HepG2 (cell line): ENCODE data around the gene TAGLN2. TPM values are rescaled to one million over a fixed set of nuclear protein-coding genes. Genes with fewer than 3 reads are reported as not detected.

Experiments used
- ATAC-seq: fragments of 200-7000 bp; cut with Tn5 transposase; 3 replicates; pipeline ENCODE4 v1.9.1; 2020; ENCODE audit warnings: mild to moderate bottlenecking, moderate library complexity
- BruUV-seq: library from RNA; stranded (reverse); fragments of 400-500 nt; replicated peaks from 2 replicates; lab custom pipeline; 2021; lab: Mats Ljungman, UMichigan
- CTCF ChIA-PET: fragments of 300-600 bp; formaldehyde crosslinking; extraction: SDS; loops from one replicate; lab custom pipeline; 2021; ENCODE audit warnings: low total read pairs, inconsistent platforms, low intra/inter-chr PET ratio; lab: Yijun Ruan, JAX
- POLR2A ChIA-PET: fragments of 350-600 bp; sonication (Branson Sonifier 250); formaldehyde crosslinking; loops from one replicate; lab custom pipeline; 2020; ENCODE audit warnings: antibody characterized with exemption, inconsistent platforms; lab: Yijun Ruan, JAX
- DNase-seq: peaks from one replicate; pipeline ENCODE4 v3.0.0-alpha.2; 2015; ENCODE audit warnings: low spot score
- FAIRE-seq: peaks from 3 replicates; lab custom pipeline; 2011; peaks lifted over from hg19 to GRCh38; lab: Jason Lieb, UNC
- H2AFZ ChIP-seq: one replicate; pipeline ENCODE4 v1.6.1; 2011; ENCODE audit warnings: low read length, inconsistent platforms
- H3K27ac ChIP-seq: fragments of 300-600 bp; 3 replicates; pipeline ENCODE4 v1.8.0; 2011; ENCODE audit warnings: mixed run types, mild to moderate bottlenecking, mixed read lengths, low read length, inconsistent platforms; ENCODE audit not compliant: insufficient read depth; ENCODE audit errors: extremely low read length
- H3K27me3 ChIP-seq, 2 experiments: fragments of 200-600 bp in 1 of 2; 2 replicates in 1 of 2; 3 replicates in 1 of 2; pipeline versions ENCODE4 v1.6.0 to v1.8.0; 2011; ENCODE audit warnings: low read length in 2 of 2, mild to moderate bottlenecking in 2 of 2, moderate library complexity in 2 of 2, inconsistent platforms in 1 of 2; ENCODE audit not compliant: insufficient read depth in 2 of 2, control insufficient read depth in 1 of 2
- H3K36me3 ChIP-seq, 2 experiments: fragments of 200-600 bp in 1 of 2; replicated peaks in 1 of 2; 2 replicates in 1 of 2; 3 replicates in 1 of 2; pipeline versions ENCODE4 v1.5.1 to v1.8.0; 2011; ENCODE audit warnings: low read length in 2 of 2, inconsistent platforms in 1 of 2; ENCODE audit not compliant: insufficient read depth in 2 of 2, control insufficient read depth in 1 of 2
- H3K4me1 ChIP-seq: 2 replicates; pipeline ENCODE4 v1.5.1; 2012; ENCODE audit warnings: low read length, inconsistent platforms; ENCODE audit not compliant: insufficient read depth
- H3K4me2 ChIP-seq: 2 replicates; pipeline ENCODE4 v1.6.0; 2011; ENCODE audit warnings: low read depth, low read length, inconsistent platforms
- H3K4me3 ChIP-seq, 3 experiments: fragments of 200-600 bp in 1 of 3; sonication (generic), shearing (Covaris generic) in 1 of 3; replicated peaks in 1 of 3; 2 replicates each; pipeline ENCODE4 v1.5.1; 2011 to 2016; ENCODE audit warnings: low read length in 3 of 3, inconsistent platforms in 2 of 3, low read depth in 2 of 3, mild to moderate bottlenecking in 2 of 3, control low read depth in 1 of 3, mixed read lengths in 1 of 3; ENCODE audit not compliant: insufficient read depth in 1 of 3
- H3K79me2 ChIP-seq: one replicate; pipeline ENCODE4 v1.6.1; 2011; ENCODE audit warnings: low read length, inconsistent platforms; ENCODE audit not compliant: insufficient read depth
- H3K9ac ChIP-seq: 2 replicates; pipeline ENCODE4 v1.6.0; 2011; ENCODE audit warnings: mild to moderate bottlenecking, low read depth, low read length, inconsistent platforms; ENCODE audit not compliant: insufficient read depth
- H3K9me3 ChIP-seq: 2 replicates; pipeline ENCODE4 v1.5.1; 2012; ENCODE audit warnings: mild to moderate bottlenecking, low read length
- H4K20me1 ChIP-seq: 2 replicates; pipeline ENCODE4 v1.6.0; 2011; ENCODE audit warnings: inconsistent platforms, mild to moderate bottlenecking, low read length, moderate library complexity; ENCODE audit not compliant: insufficient read depth
- CENPX ChIP-seq: sonication (generic); formaldehyde crosslinking; IDR thresholded peaks from 2 replicates; pipeline ENCODE4 v1.9.0; 2021; ENCODE audit warnings: mild to moderate bottlenecking, missing genetic modification reagents, moderate library complexity
- HNF1B ChIP-seq: sonication (generic); formaldehyde crosslinking; IDR thresholded peaks from 2 replicates; pipeline ENCODE4 v1.5.1; 2020; ENCODE audit warnings: mild to moderate bottlenecking, moderate library complexity, missing genetic modification reagents
- IRF2 ChIP-seq: IDR thresholded peaks from 2 replicates; pipeline ENCODE4 v1.6.1; 2018; ENCODE audit warnings: missing genetic modification reagents, missing compliant biosample characterization
- KMT2B ChIP-seq: IDR thresholded peaks from 2 replicates; pipeline ENCODE4 v1.6.1; 2016; ENCODE audit warnings: missing genetic modification reagents, missing compliant biosample characterization
- MTF2 ChIP-seq: sonication (generic); formaldehyde crosslinking; IDR thresholded peaks from 2 replicates; pipeline ENCODE4 v1.5.0; 2020; ENCODE audit warnings: missing genetic modification reagents, borderline replicate concordance
- NBN ChIP-seq: fragments of 450-650 bp; conservative IDR thresholded peaks from 2 replicates; pipeline ENCODE4 v1.6.1; 2017
- TCF12 ChIP-seq, 2 experiments: fragments of 450-650 bp in 1 of 2; sonication (generic) in 1 of 2; formaldehyde crosslinking in 1 of 2; IDR thresholded peaks; 2 replicates each; pipeline versions ENCODE4 v1.6.1 to v1.8.0; 2017 to 2022; ENCODE audit warnings: antibody characterized with exemption in 1 of 2, mild to moderate bottlenecking in 1 of 2, missing genetic modification reagents in 1 of 2, moderate library complexity in 1 of 2
- ZNF282 ChIP-seq: fragments of 450-650 bp; IDR thresholded peaks from 2 replicates; pipeline ENCODE4 v1.6.1; 2018; ENCODE audit not compliant: partially characterized antibody
- ZNF333 ChIP-seq: sonication (generic); formaldehyde crosslinking; IDR thresholded peaks from 2 replicates; pipeline ENCODE4 v1.4.0; 2020; ENCODE audit warnings: mild to moderate bottlenecking, missing genetic modification reagents, borderline replicate concordance
- WGBS: methylation state at CpG from one replicate; pipeline ENCODE4 v1.1.6; 2017; ENCODE audit warnings: low lambda C conversion rate; 5-methylcytosine and 5-hydroxymethylcytosine counted together
- in situ Hi-C: cut with HindIII; loops from 2 replicates; pipeline ENCODE4 v1.10.0; 2017; ENCODE audit warnings: low pct_unique_long_range_greater_than_20kb; ENCODE audit not compliant: extremely low pct_ligation_motif_present
- intact Hi-C: fragments of 100-400 bp; cut with micrococcal nuclease; formaldehyde crosslinking; loops from one replicate; pipeline ENCODE4 v1.10.0; 2022; ENCODE audit not compliant: unreplicated experiment
- polyA plus RNA-seq, 8 experiments: library from polyadenylated mRNA; depleted of rRNA in 3 of 8; stranded (reverse) in 7 of 8; unstranded in 1 of 8; fragments of >200 nt; fragmentation: Illumina TruSeq in 4 of 8; extraction: Trizol in 4 of 8; gene quantifications; 2 replicates each; pipeline versions ENCODE4 v1.2.1 to v1.2.3, GENCODE V29; 2011 to 2016; ENCODE audit warnings: low read depth in 4 of 8, missing spikeins in 1 of 8, mixed read lengths in 1 of 8; ENCODE audit not compliant: insufficient read depth in 1 of 8
- total RNA-seq, 5 experiments: library from RNA; depleted of rRNA; stranded (reverse); fragments of >200 nt; fragmentation: Illumina TruSeq; extraction: Trizol; gene quantifications; 2 replicates each; pipeline ENCODE4 v1.2.3, GENCODE V29; 2016; ENCODE audit warnings: low read depth in 1 of 5
- TF ChIP-seq, protein P1 (sequence below): sonication (generic); formaldehyde crosslinking; IDR thresholded peaks from 2 replicates; pipeline ENCODE4 v1.4.0; 2020; ENCODE audit warnings: low read depth, mild to moderate bottlenecking, missing genetic modification reagents
- TF ChIP-seq, protein P2 (sequence below): sonication (generic); formaldehyde crosslinking; IDR thresholded peaks from 2 replicates; pipeline ENCODE4 v1.4.0; 2020; ENCODE audit warnings: missing genetic modification reagents

Gene TAGLN2
- total and polyA plus RNA-seq, 2 of the 13 experiments (the other 11 are each of a cell fraction or from before 2014, with no cell fraction given): 6.7 to 17.2 TPM

GRCh38 chr1:159915571-159916241 lies 9.6 kb downstream of the TAGLN2 start:
- BruUV-seq: no TSS peak
- Histone ChIP-seq H3K36me3 (no peaks in the 10 kb centered on the region), H3K9ac (no peak overlapping the region), H3K4me3 (no peak overlapping the region), H4K20me1 (no peaks in the 10 kb centered on the region), H3K4me2 (no peak overlapping the region), H3K79me2 (no peaks in the 10 kb centered on the region), H2AFZ (no peak overlapping the region), H3K27ac (no peak overlapping the region), H3K4me1 (peaks cover 4% of the 10 kb centered on the region), H3K9me3 (no peaks in the 10 kb centered on the region), H3K27me3 (no peaks in the 10 kb centered on the region)
- CTCF ChIA-PET: no interaction called here
- 31% methylated on average over 5 of the region's 5 CpGs for WGBS
- FAIRE-seq (no peak), ATAC-seq (no peak), DNase-seq (no peak)
- intact Hi-C loops (no loop called here), in situ Hi-C loops (no loop called here)
- POLR2A ChIA-PET: no interaction called here
- no peak for TF ChIP-seq TCF12 (IDR thresholded peaks at IDR 0.05)
- TF ChIP-seq TCF12 (CRISPR knock-in tag; IDR thresholded peaks at IDR 0.05): no peak
- TF ChIP-seq CENPX (CRISPR knock-in tag): no peak
- TF ChIP-seq ZNF282: no peak
- TF ChIP-seq, protein P1, sequence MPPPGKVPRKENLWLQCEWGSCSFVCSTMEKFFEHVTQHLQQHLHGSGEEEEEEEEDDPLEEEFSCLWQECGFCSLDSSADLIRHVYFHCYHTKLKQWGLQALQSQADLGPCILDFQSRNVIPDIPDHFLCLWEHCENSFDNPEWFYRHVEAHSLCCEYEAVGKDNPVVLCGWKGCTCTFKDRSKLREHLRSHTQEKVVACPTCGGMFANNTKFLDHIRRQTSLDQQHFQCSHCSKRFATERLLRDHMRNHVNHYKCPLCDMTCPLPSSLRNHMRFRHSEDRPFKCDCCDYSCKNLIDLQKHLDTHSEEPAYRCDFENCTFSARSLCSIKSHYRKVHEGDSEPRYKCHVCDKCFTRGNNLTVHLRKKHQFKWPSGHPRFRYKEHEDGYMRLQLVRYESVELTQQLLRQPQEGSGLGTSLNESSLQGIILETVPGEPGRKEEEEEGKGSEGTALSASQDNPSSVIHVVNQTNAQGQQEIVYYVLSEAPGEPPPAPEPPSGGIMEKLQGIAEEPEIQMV (CRISPR knock-in tag): no peak
- TF ChIP-seq ZNF333: no peak
- no peak for TF ChIP-seq IRF2 (CRISPR knock-in tag)
- no peak for TF ChIP-seq MTF2
- TF ChIP-seq, protein P2, sequence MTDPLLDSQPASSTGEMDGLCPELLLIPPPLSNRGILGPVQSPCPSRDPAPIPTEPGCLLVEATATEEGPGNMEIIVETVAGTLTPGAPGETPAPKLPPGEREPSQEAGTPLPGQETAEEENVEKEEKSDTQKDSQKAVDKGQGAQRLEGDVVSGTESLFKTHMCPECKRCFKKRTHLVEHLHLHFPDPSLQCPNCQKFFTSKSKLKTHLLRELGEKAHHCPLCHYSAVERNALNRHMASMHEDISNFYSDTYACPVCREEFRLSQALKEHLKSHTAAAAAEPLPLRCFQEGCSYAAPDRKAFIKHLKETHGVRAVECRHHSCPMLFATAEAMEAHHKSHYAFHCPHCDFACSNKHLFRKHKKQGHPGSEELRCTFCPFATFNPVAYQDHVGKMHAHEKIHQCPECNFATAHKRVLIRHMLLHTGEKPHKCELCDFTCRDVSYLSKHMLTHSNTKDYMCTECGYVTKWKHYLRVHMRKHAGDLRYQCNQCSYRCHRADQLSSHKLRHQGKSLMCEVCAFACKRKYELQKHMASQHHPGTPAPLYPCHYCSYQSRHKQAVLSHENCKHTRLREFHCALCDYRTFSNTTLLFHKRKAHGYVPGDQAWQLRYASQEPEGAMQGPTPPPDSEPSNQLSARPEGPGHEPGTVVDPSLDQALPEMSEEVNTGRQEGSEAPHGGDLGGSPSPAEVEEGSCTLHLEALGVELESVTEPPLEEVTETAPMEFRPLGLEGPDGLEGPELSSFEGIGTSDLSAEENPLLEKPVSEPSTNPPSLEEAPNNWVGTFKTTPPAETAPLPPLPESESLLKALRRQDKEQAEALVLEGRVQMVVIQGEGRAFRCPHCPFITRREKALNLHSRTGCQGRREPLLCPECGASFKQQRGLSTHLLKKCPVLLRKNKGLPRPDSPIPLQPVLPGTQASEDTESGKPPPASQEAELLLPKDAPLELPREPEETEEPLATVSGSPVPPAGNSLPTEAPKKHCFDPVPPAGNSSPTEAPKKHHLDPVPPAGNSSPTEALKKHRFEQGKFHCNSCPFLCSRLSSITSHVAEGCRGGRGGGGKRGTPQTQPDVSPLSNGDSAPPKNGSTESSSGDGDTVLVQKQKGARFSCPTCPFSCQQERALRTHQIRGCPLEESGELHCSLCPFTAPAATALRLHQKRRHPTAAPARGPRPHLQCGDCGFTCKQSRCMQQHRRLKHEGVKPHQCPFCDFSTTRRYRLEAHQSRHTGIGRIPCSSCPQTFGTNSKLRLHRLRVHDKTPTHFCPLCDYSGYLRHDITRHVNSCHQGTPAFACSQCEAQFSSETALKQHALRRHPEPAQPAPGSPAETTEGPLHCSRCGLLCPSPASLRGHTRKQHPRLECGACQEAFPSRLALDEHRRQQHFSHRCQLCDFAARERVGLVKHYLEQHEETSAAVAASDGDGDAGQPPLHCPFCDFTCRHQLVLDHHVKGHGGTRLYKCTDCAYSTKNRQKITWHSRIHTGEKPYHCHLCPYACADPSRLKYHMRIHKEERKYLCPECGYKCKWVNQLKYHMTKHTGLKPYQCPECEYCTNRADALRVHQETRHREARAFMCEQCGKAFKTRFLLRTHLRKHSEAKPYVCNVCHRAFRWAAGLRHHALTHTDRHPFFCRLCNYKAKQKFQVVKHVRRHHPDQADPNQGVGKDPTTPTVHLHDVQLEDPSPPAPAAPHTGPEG (CRISPR knock-in tag): no peak
- TF ChIP-seq HNF1B: no peak
- TF ChIP-seq NBN: no peak
- no peak for TF ChIP-seq KMT2B (CRISPR knock-in tag)
